ENCODE measurements around the gene MRPL45.

Gene MRPL45

DNA sequence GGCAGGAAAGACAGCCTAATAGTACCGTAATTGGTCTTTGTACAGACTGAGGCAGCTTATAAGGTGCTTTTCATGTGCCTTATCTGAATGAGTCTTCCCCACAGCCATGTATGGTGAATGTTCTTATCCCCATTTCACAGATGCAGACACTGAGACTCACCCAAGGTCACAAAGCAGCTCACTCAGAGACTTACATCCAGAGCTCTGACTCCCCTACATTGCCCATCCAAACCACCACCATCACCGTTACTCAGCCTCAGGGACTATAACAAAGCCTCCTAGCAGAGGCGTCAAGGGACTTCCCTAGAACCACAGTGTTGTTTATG is 47.4 kb downstream of the MRPL45 start:
- no peak for DNase-seq (ENCODE audit: low read depth, low spot score)

DNA sequence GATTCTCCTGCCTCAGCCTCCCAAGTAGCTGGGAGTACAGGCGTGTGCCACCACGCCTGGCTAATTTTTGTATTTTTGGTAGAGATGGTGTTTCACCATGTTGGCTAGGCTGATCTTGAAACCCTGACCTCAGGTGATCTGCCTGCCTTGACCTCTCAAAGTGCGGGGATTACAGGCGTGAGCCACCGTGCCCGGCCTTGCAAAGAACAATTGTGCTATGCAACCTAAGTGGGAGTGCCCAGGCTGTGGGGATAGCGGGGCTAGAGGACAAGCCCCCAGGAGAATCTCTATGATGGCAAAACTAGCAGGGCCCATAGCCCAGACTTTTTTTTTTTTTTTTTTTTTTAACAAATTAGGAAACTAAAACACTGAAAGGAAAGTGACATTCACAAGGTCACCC is 48.8 kb downstream of the MRPL45 start:
- DNase-seq (ENCODE audit: low read depth, low spot score) = no peak

DNA sequence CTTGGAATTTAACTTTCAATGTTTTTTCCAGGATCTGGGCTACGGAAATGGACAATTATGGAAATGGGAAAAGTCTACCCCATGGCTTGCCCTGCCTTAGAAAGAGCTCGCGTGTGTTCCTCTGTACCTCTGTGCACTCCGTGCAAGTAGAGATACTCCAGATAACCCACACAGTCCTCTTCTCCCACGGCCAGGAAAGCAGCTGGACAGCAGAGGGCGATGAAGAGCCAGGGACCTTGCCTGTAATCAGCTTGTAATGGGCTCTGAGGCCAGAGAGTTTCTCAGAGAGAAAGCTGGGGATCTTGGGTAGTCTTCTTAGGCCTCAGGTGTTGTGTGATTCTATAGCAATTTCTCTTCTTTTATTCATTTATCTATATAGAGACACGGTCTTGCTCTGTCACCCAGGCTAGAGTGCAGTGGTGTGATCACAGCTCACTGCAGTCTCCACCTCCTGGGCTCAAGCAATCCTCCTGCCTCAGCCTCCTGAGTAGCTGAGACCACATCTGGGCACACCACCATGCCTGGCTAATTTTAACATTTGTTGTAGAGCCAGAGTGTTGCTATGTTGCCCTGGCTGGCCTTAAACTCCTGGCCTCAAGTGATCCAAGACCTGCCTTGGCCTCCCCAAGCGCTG is 52.2 kb downstream of the MRPL45 start:
- peak; percentile 70 for DNase-seq (ENCODE audit: low read depth, low spot score)

GRCh38 chr17:38350035-38350434 is 53.1 kb downstream of the MRPL45 start:
- DNase-seq (ENCODE audit: low read depth, low spot score) = no peak

DNA sequence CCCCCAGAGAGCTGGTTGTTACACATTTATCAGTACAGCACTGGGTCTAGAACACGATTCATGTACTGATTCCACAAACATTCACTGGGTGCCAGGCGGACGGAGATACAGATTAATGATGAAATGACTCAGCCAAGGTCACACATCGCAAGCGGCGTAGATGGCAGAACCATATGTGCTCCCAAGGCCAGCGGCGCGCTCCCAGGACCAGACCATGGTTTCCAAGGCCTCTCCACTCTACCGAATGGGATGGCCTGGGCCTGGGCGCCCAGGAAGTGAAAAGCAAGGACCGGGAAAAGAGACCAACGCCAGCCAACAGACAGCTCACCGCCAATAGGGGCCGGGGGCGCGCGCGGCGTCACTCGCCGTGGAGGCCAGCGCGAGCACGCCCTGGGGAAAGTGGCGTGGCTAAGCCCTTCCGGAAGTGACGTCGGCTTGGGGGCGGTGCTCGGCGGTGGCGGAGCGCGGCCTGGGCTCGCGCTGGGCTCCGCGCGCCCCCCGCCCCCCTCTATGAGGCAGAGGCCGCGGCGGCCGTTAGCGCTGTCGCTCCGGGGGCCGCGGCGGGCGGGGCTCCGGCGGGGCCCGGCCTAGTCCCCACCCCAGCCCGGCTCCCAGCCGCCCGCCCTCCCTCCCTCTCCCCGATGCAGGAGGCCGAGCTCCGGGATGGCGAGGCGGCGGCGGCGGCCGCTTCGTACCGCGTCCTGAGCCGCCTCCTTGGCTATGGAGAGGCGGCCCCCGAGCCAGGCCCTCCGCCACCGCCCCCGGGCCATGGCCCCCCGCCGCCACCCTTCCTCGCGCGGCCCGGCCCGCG is 54.6 kb downstream of the MRPL45 start, which contains the start of gene SOCS7:
TSS of gene SOCS7 (plus strand) at position 433 of the 811 bp plus-strand sequence. CDS start at position 642, 209 bp downstream.
- DNase-seq (ENCODE audit: low read depth, low spot score) = peak; percentile 90

DNA sequence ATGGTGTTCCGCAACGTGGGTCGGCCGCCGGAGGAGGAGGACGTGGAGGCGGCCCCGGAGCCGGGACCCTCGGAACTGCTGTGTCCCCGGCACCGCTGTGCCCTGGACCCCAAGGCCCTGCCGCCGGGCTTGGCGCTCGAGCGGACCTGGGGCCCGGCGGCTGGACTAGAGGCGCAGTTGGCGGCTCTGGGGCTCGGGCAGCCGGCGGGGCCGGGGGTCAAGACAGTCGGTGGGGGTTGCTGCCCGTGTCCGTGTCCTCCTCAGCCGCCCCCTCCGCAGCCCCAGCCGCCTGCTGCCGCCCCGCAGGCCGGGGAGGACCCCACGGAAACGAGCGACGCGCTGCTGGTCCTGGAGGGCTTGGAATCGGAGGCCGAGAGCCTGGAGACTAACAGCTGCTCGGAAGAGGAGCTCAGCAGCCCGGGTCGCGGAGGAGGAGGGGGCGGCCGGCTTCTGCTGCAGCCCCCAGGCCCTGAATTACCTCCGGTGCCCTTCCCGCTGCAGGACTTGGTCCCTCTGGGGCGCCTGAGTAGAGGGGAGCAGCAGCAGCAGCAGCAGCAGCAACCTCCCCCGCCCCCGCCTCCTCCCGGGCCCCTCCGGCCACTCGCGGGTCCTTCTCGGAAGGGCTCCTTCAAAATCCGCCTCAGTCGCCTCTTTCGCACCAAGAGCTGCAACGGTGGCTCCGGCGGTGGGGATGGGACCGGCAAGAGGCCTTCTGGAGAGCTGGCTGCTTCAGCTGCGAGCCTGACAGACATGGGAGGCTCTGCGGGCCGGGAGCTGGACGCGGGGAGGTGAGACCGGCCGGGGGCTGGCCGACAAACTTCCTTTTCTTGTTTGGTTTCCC is 55.5 kb downstream of the MRPL45 start:
- no peak for DNase-seq (ENCODE audit: low read depth, low spot score)

DNA sequence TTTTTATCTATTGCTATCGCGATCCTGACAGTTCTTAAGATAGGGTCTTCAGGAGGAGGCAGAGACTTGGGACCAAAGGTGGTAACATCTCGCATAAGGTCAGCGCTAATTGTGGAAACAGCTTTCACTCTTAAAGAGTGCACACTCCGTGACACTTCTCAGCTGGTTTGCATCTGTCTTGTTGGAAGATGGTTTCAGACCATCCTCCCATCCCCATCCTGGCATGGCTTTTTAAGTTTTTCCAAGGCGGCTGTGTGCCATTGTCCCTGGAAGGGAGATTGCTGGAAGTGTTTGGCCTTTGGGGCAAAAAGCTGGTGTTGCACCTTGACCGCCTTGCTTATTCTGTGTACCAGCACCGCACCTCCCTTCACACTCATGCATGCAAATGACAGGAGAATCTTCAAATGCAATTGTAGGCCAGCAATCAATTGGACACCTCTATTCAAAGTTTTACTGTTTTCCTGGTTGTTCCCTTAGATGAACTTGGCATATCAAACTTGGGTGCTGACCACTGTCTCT is 56.2 kb downstream of the MRPL45 start:
- DNase-seq (ENCODE audit: low read depth, low spot score) = no peak

DNA sequence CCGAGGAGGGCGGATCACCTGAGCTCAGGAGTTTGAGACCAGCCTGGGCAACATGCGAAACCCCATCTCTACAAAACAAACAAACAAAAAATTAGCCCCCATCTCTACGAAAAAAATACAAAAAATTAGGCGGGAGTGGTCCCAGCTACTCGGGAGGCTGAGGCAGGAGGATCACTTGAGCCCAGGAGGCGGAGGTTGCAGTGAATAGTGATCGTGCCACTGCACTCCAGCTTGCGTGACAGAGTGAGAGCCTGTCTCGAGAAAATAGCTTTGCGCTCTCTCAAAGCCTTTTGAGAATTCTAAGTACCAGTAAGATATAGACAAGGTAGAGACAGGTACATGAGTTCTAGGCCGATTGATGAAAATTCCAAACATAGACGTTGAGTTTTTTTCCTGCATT is 56.7 kb downstream of the MRPL45 start:
- DNase-seq (ENCODE audit: low read depth, low spot score) = no peak

- DNase-seq (ENCODE audit: low read depth, low spot score) = no peak
These were observed 57.5 kb downstream of the MRPL45 start for GRCh38 chr17:38354466-38354865.

DNA sequence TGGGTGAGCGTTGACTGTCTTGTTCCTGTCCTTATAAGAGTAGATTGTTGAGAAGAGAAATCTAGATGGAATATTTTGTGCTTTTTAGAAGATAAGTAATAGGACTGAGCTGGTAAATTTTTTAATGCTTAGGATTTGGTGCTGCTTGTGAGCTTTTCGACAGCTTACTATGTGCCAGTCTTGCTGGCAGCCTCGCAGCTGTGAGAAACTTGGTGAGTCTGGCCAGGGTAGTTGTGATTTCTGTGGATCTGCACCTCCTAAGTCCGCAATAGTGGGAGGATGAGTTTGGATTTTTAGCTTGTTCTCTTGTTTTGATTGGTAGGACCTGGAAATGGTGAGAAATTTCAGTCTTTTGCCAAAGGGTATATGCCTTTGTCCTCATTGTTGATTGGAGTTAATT is 58.3 kb downstream of the MRPL45 start:
- DNase-seq (ENCODE audit: low read depth, low spot score) = no peak

GRCh38 chr17:38357486-38358123 is 60.6 kb downstream of the MRPL45 start:
- DNase-seq (ENCODE audit: low read depth, low spot score) = no peak

DNA sequence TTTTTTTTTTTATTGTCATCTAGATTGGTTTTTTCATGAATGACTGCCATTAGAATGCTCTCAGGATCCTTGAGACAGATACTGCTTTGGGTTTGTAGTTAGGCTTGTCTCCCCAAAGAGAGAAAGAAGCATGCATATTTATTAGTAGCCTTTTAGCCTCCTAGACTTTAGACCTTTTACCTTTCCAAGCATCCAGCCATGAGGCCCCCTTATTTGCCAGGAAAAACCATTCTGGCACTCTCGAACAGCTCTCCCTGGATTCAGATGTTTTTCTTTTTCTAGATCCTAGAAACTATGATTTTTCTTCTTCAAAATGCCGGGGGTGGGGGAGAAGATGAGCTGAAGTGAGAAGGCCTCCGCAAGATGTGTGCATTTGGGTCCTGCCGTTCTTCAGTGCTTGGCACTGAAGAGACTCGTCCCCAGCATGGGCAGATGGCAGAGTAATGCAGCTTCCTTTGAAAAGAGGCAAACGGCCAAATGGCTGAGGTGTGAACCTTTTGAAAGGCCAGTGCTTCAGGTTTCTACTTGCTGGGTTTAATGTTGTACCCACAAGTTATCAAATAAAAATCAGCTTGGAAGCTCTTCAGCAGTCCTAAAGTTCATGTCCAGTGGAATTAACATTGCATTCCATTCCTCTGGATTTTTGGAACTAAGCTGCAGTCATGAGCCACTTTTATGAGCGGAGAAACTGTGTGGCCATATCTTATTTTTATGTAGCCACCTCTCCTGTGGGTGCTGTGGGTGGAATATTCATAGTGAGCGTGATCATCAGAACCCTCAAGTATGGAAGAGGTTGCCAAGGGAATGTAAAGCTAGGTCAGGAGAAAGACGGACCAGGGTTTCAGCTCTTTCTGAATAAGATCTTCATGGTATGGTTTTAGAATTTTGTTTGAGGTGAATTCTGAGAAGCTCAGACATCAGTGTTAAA is 61.9 kb downstream of the MRPL45 start:
- DNase-seq (ENCODE audit: low read depth, low spot score) = no peak

- no peak for DNase-seq (ENCODE audit: low read depth, low spot score)
These were observed 64.9 kb downstream of the MRPL45 start for GRCh38 chr17:38361694-38362465.

- DNase-seq (ENCODE audit: low read depth, low spot score) = no peak
These were observed 66.0 kb downstream of the MRPL45 start for GRCh38 chr17:38363016-38363415.

DNA sequence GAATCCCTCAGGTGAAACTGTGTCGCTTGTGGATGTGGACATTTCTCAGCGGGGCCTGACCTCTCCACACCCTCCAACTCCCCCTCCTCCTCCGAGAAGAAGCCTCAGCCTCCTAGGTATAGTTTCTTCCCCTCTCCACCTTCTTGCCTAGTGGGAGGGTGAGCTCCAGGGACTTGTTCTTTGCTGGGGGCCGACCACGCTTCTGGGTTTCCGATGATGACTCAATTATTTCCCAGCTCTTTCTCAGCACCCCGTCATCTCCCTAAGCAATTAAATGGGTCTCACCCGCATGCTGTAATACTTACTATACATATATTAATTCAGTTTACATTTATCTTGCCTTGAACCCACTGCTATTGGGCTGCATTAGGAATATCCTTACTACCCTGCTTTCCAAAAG is 67.8 kb downstream of the MRPL45 start:
- DNase-seq (ENCODE audit: low read depth, low spot score) = no peak

- DNase-seq (ENCODE audit: low read depth, low spot score) = no peak
These were observed 72.3 kb downstream of the MRPL45 start for GRCh38 chr17:38369124-38369886.
